NB4 (cell line): Measurements from ENCODE around the gene NSD1.

Source experiments
- DNase-seq: peaks from one replicate; pipeline ENCODE4 v3.0.0; 2010; ENCODE audit warnings: low read depth
- H3K4me3 ChIP-seq: one replicate; pipeline ENCODE4 v1.5.1; 2011; ENCODE audit warnings: mild to moderate bottlenecking, low read depth, low read length, moderate library complexity
- CTCF ChIP-seq: IDR thresholded peaks from one replicate; pipeline ENCODE4 v1.5.1; 2012; ENCODE audit warnings: low read depth, low read length
- MAX ChIP-seq: IDR thresholded peaks from 2 replicates; pipeline ENCODE4 v1.6.1; 2011; ENCODE audit warnings: low read depth, low read length
- MYC ChIP-seq: IDR thresholded peaks from 2 replicates; pipeline ENCODE4 v1.6.1; 2011; ENCODE audit warnings: low read depth, low read length
- POLR2A ChIP-seq: IDR thresholded peaks from 2 replicates; pipeline ENCODE4 v1.6.1; 2011; ENCODE audit warnings: mild to moderate bottlenecking; ENCODE audit not compliant: insufficient read length; ENCODE audit errors: extremely low read depth

NSD1 gene

GRCh38 chr5:177189965-177190364 is 56.4 kb downstream of the NSD1 start:
- H3K4me3 ChIP-seq = no peak overlapping the region
- no peak for DNase-seq
- no peak for TF ChIP-seq POLR2A
- TF ChIP-seq MYC = no peak
- no peak for TF ChIP-seq CTCF
- TF ChIP-seq MAX = no peak

- TF ChIP-seq CTCF = no peak
- TF ChIP-seq MYC = no peak
- no peak for TF ChIP-seq MAX
- TF ChIP-seq POLR2A = no peak
- DNase-seq = no peak
- H3K4me3 ChIP-seq = no peak overlapping the region
These were observed 60.7 kb downstream of the NSD1 start for GRCh38 chr5:177194268-177194667.

GRCh38 chr5:177195307-177195952 is 61.9 kb downstream of the NSD1 start:
- H3K4me3 ChIP-seq = no peak overlapping the region
- TF ChIP-seq CTCF (no peak), MAX (no peak), POLR2A (no peak), MYC (no peak)
- DNase-seq = no peak

- TF ChIP-seq MYC (no peak), MAX (no peak), CTCF (no peak), POLR2A (no peak)
- no peak for DNase-seq
- H3K4me3 ChIP-seq = no peak overlapping the region
These were observed 65.2 kb downstream of the NSD1 start for GRCh38 chr5:177198738-177199137.

GRCh38 chr5:177204281-177204680 is 70.7 kb downstream of the NSD1 start:
- no peak overlapping the region for H3K4me3 ChIP-seq

More at GRCh38 chr5:177204281-177204680, 70.7 kb downstream of the NSD1 start:
- no peak for DNase-seq
- no peak for TF ChIP-seq POLR2A
- no peak for TF ChIP-seq CTCF
- no peak for TF ChIP-seq MAX
- no peak for TF ChIP-seq MYC
